Gastrocnemius medialis (tissue), 4 donors: ENCODE data around the gene UBTFL1. TPM values are rescaled to one million over a fixed set of nuclear protein-coding genes. Genes with fewer than 3 reads are reported as not detected.
A peak's percentile ranks its signal among the peaks of the same experiment; 100 is the strongest.

Source experiments
- ATAC-seq, 2 donors: fragments of 150-250 bp; one replicate each; pipeline ENCODE4 v1.9.1; 2016
- DNase-seq, 2 donors: peaks; one replicate each; pipeline ENCODE4 v3.0.0-alpha.2; 2019
- H3K27ac ChIP-seq, 4 donors: fragments of 200-600 bp; sonication (generic); 1 replicate in 1 of 4; 2 replicates in 3 of 4; pipeline ENCODE4 v1.5.1; 2016 to 2018; ENCODE audit warnings: mild to moderate bottlenecking in 2 of 4, moderate library complexity in 1 of 4
- H3K27me3 ChIP-seq, 3 donors: fragments of 200-600 bp; sonication (generic) in 2 of 3; 1 replicate in 1 of 3; 2 replicates in 2 of 3; pipeline versions ENCODE4 v1.5.1 to v1.6.0; 2016 to 2019; ENCODE audit warnings: mild to moderate bottlenecking in 1 of 3, moderate library complexity in 1 of 3
- H3K36me3 ChIP-seq, 2 donors: fragments of 200-600 bp; sonication (generic) in 1 of 2; one replicate each; pipeline ENCODE4 v1.5.1; 2017 to 2018
- H3K4me1 ChIP-seq, 2 donors: fragments of 200-600 bp; sonication (generic) in 1 of 2; one replicate each; pipeline ENCODE4 v1.5.1; 2016 to 2017; ENCODE audit warnings: mild to moderate bottlenecking in 2 of 2
- H3K4me3 ChIP-seq, 4 donors: fragments of 200-600 bp; sonication (generic) in 3 of 4; 1 replicate in 1 of 4; 2 replicates in 3 of 4; pipeline ENCODE4 v1.5.1; 2016 to 2019; ENCODE audit warnings: mild to moderate bottlenecking in 2 of 4
- H3K9me3 ChIP-seq, 3 donors: fragments of 200-600 bp; sonication (generic) in 2 of 3; 1 replicate in 1 of 3; 2 replicates in 2 of 3; pipeline ENCODE4 v1.5.1; 2016 to 2019
- CTCF ChIP-seq, 5 experiments: fragments of 450-650 bp in 3 of 5; fragments of 200-600 bp in 2 of 5; sonication (generic) in 2 of 5; IDR thresholded peaks in 4 of 5; conservative IDR thresholded peaks in 1 of 5; 1 replicate in 4 of 5; 2 replicates in 1 of 5; pipeline ENCODE4 v1.5.1; 2016 to 2019; ENCODE audit warnings: antibody characterized with exemption in 5 of 5, mild to moderate bottlenecking in 3 of 5, moderate library complexity in 3 of 5
- POLR2A ChIP-seq, 2 donors: fragments of 450-650 bp; IDR thresholded peaks; one replicate each; pipeline ENCODE4 v1.6.1; 2017; ENCODE audit warnings: antibody characterized with exemption in 2 of 2, mild to moderate bottlenecking in 2 of 2, moderate library complexity in 2 of 2
- in situ Hi-C, 4 donors: fragments of 200-750 bp; cut with MboI; loops; one replicate each; pipeline versions ENCODE4 v1.15.0 to v1.8.0; 2017; ENCODE audit warnings: low sequenced_read_pairs in 4 of 4
- intact Hi-C: fragments of 100-400 bp; cut with DNase I; formaldehyde crosslinking; loops from one replicate; pipeline ENCODE4 v1.15.1; 2023; ENCODE audit warnings: low total_unique reads
- total RNA-seq, 4 donors: library from RNA; depleted of rRNA; stranded (reverse); fragments of >200 nt; gene quantifications; one replicate each; pipeline versions ENCODE4 v1.1.0 to v1.2.3, GENCODE V29; 2016

UBTFL1 gene
- total RNA-seq, 4 donors from 2014 or later = not detected

GRCh38 chr11:90133560-90134477 lies 48.1 kb downstream of the UBTFL1 start:
- no peaks in the 10 kb centered on the region for H3K9me3 ChIP-seq
- H3K4me1 ChIP-seq = peaks cover 0 to 6% of the 10 kb centered on the region in 2 donors
- H3K36me3 ChIP-seq = no peaks in the 10 kb centered on the region
- in situ Hi-C loops = no loop called here
- ATAC-seq = no peak
- H3K27me3 ChIP-seq = peaks cover 0 to 10% (median 3%) of the 10 kb centered on the region in 3 donors
- peak overlapping the region; percentile 40 to 70 (median 52) for H3K4me3 ChIP-seq
- TF ChIP-seq CTCF (IDR thresholded peaks at IDR 0.05 in 4 of 5, conservative IDR thresholded peaks at IDR 0.05 in 1 of 5) (no peak), POLR2A (IDR thresholded peaks at IDR 0.05) (no peak)
- no peak overlapping the region for H3K27ac ChIP-seq
- intact Hi-C loops = no loop called here
- DNase-seq = no peak

DNA sequence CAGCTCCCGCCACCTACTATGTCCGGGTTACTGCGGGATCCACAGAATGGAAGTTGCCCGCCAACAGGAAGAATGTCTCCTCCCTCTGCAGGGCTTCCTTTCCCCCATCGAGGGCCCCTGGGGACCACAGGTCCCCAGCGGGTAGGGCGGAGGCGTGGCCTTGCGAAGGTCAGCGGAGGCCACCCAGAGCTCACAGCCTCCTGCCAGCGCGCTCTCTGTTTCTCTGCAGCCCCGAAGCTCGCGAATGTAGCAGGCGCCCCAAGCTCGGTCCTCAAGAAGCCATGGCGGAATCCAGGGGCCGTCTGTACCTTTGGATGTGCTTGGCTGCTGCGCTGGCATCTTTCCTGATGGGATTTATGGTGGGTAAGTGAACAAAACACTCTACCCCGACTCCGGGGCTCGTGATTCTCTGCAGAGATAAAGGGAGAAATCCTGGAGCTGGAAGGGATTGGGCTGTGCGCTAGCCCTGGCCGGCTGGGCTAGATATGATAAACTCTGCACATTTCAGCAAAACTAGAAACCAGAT lies 48.8 kb downstream of the UBTFL1 start, which contains the start of gene NAALAD2:
NAALAD2 (plus strand) TSS at position 186 of the 526 bp plus-strand sequence; CDS start at position 282, 96 bp downstream.
- no peaks in the 10 kb centered on the region for H3K36me3 ChIP-seq
- in situ Hi-C loops (no loop called here), intact Hi-C loops (no loop called here)
- H3K27me3 ChIP-seq = peaks cover 0 to 10% (median 3%) of the 10 kb centered on the region in 3 donors
- ATAC-seq (peak; percentile 44 to 52), DNase-seq (peak; percentile 3 to 19)
- H3K27ac ChIP-seq = no peak within 1 kb of the TSS
- no peak for TF ChIP-seq POLR2A (IDR thresholded peaks at IDR 0.05)
- TF ChIP-seq CTCF (IDR thresholded peaks at IDR 0.05 in 4 of 5, conservative IDR thresholded peaks at IDR 0.05 in 1 of 5) = no peak
- H3K4me3 ChIP-seq = peak within 1 kb of the TSS; percentile 40 to 70 (median 52)
- no peaks in the 10 kb centered on the region for H3K9me3 ChIP-seq
- peaks cover 0 to 6% of the 10 kb centered on the region in 2 donors for H3K4me1 ChIP-seq

- TF ChIP-seq POLR2A (IDR thresholded peaks at IDR 0.05) = no peak
- no peak for TF ChIP-seq CTCF (IDR thresholded peaks at IDR 0.05 in 4 of 5, conservative IDR thresholded peaks at IDR 0.05 in 1 of 5)
- in situ Hi-C loops = no loop called here
- ATAC-seq = no peak
- intact Hi-C loops = no loop called here
- Histone ChIP-seq H3K4me3 (peak overlapping the region; percentile 40 to 70 (median 52)), H3K36me3 (no peaks in the 10 kb centered on the region), H3K27ac (no peak overlapping the region), H3K27me3 (peaks cover 0 to 10% (median 3%) of the 10 kb centered on the region in 3 donors), H3K9me3 (no peaks in the 10 kb centered on the region), H3K4me1 (peaks cover 0 to 6% of the 10 kb centered on the region in 2 donors)
- no peak for DNase-seq
Measured at GRCh38 chr11:90135016-90135415, 49.3 kb downstream of the UBTFL1 start.

Other genes starting within 250 kb of the UBTFL1 start
- gene TRIM64B, start 207.5 kb upstream of the UBTFL1 start, total RNA-seq = not detected
- gene TRIM49D1, start 163.7 kb upstream of the UBTFL1 start, total RNA-seq = not detected
- gene TRIM49D2, start 161.9 kb upstream of the UBTFL1 start, total RNA-seq = not detected
- not detected for gene TRIM64, start 119.9 kb upstream of the UBTFL1 start, total RNA-seq
- not detected for gene TRIM49C, start 54.8 kb upstream of the UBTFL1 start, total RNA-seq
- gene NAALAD2, start 48.7 kb downstream of the UBTFL1 start, total RNA-seq = under 1 TPM in 2 of 4 donors, not detected in 2; 0.09 to 0.20 TPM
- 10 to 100 TPM; 32.7 to 64.8 (median 55.9) TPM for gene CHORDC1, start 137.1 kb downstream of the UBTFL1 start, total RNA-seq